ENCODE results near the gene SCRT2.
"Not testable (repeated sequence)": the region's sequence is repeated elsewhere in the genome, so short reads cannot be mapped to it uniquely, and the experiment has no call there.

SCRT2 gene

DNA sequence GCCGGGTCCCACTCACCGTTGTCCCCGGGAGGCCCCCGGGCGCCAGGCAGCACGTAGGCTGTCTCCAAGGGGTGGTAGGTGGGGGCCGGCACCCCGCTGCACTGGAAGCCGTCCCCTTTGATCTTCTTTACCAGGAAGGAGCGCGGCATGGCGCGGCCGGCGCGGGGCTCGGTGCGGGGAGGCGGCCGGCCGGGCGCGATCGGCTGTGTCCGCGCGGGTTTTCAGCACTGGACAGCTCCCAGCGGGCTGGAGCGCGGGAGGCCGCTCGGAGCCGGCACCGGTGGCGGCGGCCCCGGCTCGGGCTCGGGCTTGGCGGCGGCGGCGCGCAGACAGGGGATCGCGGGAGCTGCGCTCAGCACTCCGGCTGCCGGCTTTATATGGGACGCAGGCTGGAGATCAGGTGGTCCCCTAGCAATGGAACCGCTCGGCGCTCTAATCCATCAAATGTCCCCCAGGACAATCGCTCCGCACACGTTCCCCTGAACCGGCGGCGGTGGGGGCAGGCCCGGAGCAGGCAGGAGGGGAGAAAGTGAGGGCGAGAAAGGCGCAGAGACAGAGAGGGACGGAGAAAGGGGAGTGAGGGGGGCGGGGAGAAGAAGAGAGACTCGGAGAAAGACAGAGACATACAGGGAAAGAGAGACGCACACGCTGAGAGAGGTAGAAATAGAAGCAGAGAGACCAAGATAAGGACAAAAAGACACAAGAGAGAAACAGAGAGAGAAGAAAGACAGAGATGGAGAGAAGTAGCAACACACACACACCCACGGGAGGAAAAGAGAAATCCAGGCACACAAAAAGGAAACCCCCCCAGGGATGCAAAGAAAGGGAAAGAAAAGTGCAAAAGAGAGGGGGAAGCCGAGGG lies at the start of gene SCRT2:
Gene SCRT2 (minus strand): TSS at position 350 of the 862 bp plus-strand sequence. CDS start 201 bp downstream, at position 149.
- DNase-seq = peak; percentile 70 to 73

DNA sequence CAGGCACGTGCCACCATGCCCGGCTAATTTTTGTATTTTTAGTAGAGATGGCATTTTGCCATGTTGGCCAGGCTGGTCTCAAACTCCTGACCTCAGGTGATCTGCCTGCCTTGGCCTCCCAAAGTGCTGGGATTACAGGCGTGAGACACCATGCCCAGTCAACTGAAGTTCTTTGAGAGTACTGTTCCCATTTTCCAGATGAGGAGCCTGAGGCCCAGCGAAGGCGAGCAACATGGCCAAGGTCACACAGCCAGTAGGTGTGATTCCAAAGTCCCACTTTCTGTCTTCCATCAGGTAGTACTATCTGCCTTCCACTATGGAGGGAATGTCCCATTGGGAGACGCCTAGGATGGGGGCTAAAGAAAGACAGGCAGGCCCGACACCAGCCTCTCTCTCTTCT lies 49.2 kb upstream of the SCRT2 start:
- not testable (repeated sequence) for DNase-seq

DNA sequence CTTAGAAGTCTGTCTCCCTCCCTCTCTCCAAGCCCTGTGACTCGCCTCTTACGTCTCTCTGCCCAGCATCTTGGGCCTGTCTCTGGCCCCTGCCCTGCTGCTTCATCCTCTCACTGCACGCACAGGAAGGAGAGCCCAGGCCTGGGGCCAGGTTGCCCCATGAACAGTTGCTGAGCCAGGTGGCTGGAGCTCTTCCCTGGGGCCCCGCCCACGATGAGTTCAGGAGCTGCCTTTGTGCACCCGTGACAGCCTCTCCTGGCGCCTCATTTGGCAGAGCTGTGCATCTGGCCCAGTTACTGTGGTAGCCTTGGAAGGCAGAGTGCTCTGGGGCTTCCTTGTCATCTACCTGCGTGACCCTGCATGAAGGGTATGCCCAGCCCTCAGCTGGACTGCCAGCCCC lies 48.2 kb upstream of the SCRT2 start:
- no peak for DNase-seq

DNA sequence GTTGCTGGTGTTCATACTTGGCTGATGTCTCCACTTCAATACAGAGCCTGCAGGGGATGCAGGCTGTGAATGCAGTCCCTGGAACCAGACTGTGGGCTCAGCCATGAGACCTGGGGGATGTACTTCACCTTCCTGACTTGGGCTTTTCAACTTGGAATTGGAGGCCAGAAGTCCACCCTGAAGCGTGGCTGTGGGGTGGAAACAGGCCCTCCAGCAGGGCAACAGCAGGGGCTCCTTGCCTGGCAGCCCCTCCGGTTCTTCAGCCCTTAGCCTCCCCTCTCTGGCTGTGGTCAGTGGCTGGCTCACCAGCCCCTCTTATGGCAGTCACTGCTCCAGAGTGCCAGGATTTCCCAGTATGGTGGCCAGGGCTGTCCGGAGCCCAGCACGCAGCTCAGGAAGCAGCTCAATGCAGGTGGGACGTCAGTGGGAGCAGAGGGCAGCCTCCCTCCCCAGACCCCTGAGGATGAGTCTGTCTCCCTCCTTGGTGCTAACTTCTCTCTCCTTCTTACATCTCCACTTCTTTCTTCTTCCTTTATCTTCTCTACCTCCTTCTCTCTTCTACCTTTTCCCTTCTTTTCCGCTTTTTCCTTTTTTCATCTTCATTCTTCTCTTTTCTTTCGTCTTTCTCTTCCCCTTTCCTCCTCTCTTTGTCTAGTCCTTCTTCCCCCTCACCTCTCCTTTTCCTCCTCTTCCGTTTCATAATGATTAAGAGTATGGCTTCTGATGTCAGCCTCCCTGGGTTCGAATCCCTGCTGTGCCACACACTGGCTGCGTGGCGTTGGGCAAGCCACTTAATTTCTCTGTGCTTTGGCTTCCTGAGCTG lies 47.4 kb upstream of the SCRT2 start:
- DNase-seq = no peak

DNA sequence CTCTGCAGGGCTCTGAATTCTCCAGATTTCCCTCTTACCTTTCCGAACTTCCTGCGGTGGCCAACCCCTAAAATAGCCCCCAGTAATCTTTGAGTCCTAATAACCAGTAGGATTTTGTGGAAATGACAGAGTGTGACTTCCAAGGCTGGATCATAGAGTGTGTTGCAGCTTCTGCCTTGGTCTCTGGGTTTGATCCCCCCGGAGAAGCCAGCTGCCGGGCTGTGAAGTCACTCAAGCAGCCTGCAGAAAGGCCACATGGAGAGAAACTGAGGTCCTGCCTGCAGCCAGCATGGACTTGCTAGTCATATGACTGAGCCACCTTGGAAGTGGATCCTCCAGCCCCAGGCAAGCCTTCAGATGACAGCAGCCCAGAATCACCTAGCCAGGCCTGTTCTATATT lies 46.3 kb upstream of the SCRT2 start:
- no peak for DNase-seq

DNA sequence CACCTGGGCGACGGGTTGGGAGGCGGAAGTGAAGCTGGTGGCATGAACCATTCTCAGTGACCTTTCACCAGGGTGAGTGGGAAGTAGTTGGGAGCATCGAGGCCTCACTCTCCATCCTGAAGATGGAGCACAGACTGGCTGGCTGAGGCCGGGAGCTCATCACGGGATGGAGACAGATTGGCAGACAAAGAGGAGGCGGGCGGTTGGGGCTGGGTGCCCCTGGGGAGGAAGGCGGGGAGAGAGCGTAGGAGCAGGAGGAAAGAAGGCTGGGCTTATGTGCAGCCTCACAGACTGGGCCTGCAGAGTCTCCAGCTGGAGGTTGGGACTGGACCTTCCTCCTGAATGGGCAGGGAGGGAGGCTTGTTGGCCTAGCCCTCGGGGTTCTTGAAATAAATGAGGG lies 44.2 kb upstream of the SCRT2 start:
- no peak for DNase-seq

DNA sequence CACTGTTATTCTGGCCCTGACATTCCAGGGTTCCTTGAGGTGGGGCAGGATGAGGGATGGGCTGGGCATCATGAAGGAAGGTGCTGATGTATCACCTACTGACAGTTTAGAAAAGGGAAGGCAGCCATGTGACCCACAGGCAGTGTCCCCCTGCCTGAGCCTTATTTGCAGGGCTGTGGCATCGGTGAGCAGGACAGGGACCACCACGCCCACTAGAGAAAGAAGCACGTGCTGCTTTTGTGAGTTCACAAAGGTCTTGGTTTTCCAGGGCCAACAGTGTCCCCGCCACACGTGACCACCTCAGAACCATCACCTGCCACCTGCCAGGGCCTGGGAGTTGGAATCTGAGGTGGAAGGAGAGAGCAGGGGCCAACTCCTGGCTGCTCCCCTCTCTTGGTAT lies 43.5 kb upstream of the SCRT2 start:
- DNase-seq = no peak

DNA sequence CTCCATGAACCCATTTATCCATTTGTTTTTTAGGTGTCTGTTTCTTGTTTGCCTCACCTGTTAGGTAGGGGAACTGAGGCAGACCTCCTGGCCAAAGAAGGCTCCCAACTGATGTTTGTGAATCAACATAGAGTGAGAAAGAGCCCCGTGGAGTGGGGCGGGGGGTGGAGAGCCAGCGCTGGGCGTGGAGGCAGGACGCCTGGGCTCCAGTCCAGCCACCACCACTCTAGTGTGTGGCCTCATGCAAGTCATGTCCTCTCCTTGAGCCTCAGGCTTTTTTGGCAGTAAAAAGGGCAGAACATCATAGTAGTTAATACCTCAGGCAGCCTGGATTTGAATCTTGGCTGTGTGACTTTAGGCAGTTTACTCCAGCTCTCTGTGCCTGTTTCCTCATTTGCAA lies 42.2 kb upstream of the SCRT2 start:
- no peak for DNase-seq

DNA sequence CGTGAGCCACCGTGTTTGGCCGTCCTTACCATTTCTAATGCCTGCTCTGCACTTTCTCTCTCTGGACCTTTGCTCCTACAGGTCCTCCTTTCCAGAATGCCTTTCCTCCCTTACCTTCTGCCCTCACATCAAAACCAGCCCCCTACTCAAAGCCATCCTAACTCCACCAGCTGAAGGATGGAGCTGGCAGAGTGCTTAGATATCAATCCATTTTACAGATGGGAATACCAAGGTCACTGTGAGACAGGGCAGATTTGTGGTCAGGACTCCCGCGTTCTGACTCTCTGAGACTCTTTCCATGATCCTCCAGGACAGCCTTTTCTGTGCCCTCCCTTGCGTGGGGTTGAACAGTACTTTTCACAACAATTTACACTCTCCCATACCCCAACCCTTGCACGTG lies 41.7 kb upstream of the SCRT2 start:
- DNase-seq = no peak

DNA sequence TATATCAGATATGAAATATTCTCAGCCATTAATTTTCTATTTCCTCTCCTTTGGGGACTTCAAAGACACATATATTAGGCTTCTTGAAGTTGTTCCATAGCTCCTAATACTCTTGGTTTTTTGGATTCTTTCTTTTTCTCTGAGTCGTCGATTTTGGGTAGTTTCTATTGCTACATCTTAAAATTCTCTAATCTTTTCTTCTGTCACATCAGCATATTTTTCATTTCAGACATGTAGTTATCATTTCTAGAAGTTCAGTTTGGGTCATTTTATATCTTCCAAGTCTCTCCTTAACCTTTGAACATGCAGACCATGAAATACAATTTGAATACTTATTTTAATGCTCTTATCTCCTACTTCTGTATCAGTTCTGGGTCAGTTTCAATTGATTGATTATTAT lies 38.9 kb upstream of the SCRT2 start:
- DNase-seq = no peak

DNA sequence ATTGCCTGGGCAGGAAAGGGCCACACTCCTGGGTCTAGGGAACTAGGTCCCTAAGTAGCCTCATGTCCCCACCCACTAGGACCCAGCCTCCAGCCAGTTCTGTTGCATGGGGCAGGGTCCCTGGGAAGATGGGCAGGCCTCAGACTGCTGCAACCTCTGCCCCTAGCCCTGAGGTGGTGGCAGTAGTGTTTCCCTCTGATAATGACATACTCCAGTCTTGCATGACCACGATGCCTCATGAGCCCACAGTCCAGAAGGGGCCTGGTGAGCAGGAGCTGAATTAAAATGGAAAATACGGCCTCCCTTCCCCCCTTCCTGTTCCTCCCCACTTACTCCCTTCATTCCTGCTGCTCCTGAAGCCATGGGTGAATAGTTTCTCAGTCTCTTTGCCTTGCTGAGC lies 36.0 kb upstream of the SCRT2 start:
- no peak for DNase-seq

DNA sequence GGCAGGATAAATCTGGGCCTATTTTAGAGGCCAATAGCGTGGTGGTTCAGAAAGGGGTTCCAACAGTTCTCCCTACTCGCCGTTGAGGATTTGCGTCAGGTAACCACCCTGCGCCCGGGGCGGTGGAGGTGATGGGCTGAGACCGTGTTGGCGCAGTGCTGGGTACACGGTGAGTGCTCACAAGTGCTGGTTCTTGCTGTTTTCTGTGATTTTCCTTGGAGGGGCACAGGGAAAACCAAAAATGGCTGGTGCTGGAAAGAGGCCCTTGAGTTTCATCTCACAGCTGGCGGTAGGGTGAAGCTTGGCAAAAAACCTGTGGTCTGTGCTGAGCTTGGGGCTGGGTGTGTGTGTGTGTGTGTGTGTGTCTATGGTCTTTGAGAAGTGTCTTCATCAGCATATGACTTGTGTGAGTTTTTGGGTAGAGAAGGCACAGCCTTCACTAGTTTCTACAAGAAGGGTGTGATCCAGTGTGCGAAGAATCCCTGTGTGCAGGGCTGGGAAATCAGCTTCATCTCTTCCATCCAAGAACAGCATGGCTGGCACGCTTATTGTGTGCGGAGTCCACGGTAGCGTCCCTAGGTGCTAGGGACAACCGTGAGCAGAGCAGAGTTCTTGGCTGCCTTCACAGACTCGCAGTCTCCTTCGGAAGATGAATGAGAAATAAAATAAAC lies 35.3 kb upstream of the SCRT2 start:
- DNase-seq = no peak

DNA sequence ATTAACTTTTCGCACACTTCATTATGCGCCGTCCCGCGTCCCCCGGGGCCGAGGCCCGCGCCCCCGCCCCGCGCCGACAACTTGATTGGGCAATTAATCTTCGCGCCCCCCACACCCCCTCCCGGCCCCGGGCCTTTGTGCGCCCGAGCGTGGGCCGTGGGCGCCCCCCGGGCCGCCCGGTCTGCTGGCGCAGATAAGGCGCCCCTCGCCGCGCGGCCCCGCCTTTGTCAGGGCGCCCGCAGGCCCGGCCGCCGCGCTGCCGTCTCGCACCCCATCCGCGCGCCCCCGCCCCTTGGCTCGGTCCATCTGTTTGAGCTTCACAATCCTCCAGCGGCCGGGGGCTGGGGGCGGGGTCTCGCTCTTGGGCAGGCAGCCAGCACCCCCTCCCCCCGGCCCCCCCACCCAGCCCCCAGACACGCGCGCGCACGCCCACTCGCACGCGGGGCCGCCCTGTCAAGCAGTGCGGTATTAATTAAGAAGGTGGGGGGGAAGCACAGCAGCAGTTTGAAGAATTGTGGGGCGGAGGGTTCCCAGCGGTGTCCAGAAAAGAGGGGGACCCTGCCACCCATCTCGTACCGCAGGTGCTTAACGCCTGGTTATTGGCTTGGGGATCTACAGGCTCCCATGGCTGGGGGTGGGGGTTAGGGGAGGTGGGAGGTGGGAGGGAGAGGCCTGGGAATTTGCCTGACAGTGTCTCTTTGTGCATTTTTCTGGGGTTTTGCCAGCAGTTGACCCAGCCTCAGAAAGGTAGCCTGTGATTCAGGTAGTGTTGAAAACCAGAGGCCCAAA lies 34.6 kb upstream of the SCRT2 start:
- no peak for DNase-seq

DNA sequence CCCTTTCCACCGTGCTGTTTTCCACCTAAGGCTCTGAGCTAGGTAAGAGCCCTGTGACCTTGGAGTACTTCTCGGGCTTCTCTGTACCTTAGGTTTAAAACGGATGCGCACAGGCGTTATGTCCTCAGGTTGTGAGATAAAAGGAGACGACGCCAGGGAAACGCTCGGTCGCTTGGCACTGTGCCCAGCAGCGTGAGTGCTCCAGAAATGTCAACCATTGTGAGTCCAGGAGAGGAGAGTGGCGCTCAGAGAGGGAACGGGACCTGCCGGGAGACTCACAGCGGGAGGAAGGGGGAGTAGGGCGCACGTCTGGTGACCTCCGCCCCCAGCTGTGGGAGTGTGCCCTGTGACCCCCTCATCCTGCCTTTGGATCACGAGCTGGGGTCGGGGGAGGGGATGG lies 33.8 kb upstream of the SCRT2 start:
- no peak for DNase-seq

DNA sequence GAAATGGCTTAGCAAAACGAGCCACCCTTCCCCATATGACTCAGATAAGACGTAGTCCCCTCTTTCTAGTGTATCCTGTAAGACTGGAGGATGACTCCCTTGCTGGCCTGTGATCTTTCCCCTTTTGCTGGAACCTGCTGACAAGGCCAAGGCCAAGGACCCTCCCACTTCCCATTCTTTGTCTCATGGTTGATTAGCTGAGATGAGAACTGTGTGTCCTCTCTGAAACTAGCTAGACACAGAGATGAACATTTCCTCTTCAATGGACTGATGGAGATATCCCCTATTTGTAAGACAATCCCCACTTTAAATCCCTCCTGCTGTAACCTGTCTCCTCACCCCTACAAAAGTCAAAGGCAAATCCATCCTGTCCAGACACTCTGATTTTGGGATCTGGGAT lies 33.4 kb upstream of the SCRT2 start:
- no peak for DNase-seq

DNA sequence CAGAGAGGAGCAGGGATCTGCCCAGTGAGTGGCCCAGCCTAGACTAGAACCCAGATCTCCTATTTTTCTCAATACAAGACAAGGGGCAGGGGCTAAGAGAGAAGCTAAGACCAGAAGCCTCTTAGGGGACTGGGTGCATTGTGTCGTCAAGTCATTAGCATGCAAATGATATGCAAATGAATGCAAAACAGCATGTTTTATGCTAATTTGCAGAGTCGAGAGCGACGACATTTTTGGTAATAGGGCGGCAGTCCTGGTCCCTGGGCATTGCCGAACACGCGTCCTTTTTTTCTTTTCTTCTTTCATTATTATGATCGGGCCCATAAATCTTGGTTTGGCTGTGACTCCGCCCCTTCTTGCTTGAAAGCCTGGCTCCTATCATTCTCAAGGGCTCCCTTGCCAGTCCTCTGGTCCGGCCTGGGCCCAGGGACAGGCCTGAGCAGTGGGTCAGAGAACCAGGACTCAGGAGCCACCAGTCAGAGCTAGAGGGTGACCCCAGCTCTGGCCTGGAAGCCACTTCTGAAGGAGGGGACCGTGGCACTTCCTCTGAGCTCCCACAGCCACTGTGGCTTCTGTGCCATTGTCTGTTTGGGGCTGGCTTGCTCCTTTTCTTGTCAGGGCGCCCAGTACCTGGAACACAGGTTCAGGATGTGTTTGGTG lies 32.0 kb upstream of the SCRT2 start:
- DNase-seq = no peak

DNA sequence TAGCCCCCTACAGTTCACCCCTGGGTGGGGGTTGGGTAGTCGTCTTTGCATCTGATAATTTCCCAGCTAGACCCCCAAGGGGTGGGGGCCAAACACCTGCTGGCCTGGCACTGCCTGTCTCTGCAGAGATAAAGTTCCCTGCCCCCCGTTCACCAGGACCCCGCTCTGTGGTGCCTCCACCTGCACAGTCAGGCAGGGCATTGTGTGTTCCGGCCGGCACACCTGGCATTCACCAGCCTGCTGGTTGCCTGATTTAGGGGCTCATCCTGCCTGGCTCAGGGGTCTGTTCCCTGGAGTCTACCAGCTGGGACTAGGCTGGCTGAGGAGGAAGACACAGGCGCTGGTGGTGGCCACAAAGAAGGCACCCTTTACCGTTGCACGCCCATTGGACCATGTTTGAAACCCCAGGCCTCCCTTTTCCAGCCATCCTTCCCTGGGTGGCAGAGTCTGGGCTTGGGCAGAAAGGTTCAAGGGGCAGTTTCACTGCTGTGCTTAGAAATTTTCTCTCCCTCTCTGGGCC lies 30.8 kb upstream of the SCRT2 start:
- no peak for DNase-seq

DNA sequence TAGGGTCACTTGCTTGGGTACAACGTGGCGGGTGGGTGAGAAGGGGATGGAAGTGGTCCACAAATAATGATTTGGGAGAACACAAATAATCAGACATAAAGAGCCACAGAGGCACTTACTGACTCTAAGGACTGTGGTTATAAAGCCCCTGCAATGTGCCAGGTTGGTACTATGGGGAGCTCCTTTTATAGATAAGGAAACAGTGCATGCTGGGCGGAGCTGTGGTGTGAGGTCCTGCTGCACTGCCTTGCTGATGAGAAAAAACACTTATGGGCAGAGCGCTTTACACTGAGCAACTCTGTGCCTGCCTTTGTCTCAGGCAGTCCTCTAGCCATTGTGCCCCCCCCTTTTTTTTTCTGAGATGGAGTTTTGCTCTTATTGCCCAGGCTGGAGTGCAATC lies 29.1 kb upstream of the SCRT2 start:
- no peak for DNase-seq

DNA sequence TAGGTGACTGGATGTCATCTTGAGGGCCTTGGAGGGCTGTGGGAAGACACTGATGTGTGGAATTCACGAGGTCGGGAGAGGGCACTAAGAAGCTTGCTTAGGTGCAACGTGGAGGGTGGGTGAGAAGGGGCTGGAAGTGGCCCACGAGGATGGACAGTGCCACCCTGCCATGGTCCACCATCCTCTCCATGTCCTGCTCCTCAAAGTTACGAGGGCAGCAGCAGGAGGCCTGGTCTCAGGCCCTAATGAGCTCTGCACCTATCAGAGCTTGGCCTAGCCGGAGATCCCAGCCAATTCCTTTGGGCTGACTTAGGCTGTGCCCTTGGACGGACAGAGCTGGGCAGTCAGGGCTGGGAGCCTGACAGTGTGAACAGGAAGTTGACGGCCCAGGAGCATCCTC lies 27.8 kb upstream of the SCRT2 start:
- no peak for DNase-seq

DNA sequence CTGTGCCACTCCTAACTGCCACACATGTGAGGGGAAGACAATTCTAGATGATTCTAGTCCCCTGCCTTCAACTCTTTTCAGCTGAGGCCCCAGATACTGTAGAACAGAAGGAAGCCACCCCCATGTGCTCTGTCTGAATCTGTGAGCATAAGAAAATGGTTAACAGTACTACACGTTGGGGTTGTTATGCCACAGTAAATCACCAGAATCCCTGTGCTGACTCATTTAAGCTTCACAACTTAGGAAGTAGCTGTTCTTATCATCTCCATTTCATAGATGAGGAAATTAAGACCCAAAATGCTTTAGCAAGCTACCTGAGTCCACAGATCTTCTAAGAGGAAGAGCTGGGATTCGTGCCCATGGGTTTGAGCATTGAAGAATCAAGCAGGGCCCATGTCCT lies 27.4 kb upstream of the SCRT2 start:
- DNase-seq = no peak

DNA sequence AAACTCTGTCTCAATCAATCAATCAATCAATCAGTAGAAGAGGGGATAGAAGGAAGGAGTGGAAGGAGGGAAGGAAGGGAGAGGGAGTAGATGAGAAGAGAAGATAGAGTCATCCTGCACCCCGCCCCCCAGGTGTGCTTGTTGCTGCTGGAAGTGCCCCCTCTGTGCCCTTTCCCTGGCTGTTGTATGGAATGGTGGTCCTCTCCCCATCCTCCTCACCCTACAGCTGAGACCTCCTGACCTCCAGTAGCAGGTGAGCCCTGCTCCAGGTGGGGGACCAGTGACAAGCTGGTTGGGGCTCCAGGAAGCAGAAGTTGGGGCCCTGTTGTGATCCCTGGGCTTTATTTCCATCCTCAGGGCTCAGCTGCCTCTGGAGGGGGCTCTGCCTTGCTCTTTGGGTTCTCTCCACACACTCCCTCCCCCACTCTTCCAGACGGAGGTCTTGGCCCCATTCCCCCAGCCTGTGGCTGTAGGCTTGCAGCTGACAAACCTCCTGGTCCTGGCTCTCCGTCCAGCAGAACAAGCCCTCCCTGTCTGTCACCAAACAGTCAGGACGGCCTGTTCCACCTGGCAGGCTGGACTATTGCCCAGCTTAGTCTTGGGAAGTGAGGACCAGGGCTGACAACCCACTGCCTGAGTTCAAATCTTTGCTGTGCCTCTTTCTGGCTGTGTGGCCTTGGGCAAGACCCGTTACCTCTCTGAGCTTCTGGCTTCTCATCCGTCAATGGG lies 26.0 kb upstream of the SCRT2 start:
- no peak for DNase-seq
